Central memory CD4-positive, alpha-beta T cell (primary cell): Measurements from ENCODE around the gene ABCA13.

Experiments
- DNase-seq: peaks from one replicate; pipeline ENCODE4 v3.0.0; 2022

Gene ABCA13

GRCh38 chr7:48307041-48307714, 135.9 kb downstream of the ABCA13 start:
- no peak for DNase-seq

- no peak for DNase-seq
These were observed 138.5 kb downstream of the ABCA13 start for GRCh38 chr7:48309720-48310119.

- DNase-seq, result no peak
These were observed 140.3 kb downstream of the ABCA13 start for GRCh38 chr7:48311464-48312100.

GRCh38 chr7:48312151-48312550, 140.9 kb downstream of the ABCA13 start:
- DNase-seq, result no peak

GRCh38 chr7:48316768-48317167, 145.5 kb downstream of the ABCA13 start:
- no peak for DNase-seq

GRCh38 chr7:48317360-48317759, 146.1 kb downstream of the ABCA13 start:
- DNase-seq, result no peak

GRCh38 chr7:48321319-48322010, 150.2 kb downstream of the ABCA13 start:
- DNase-seq, result no peak

- no peak for DNase-seq
These were observed 165.9 kb downstream of the ABCA13 start for GRCh38 chr7:48337012-48337621.

- DNase-seq, result no peak
These were observed 166.5 kb downstream of the ABCA13 start for GRCh38 chr7:48337781-48338180.

- no peak for DNase-seq
These were observed 176.1 kb downstream of the ABCA13 start for GRCh38 chr7:48347230-48347825.

GRCh38 chr7:48350515-48350914, 179.3 kb downstream of the ABCA13 start:
- DNase-seq, result no peak

GRCh38 chr7:48351900-48352299, 180.6 kb downstream of the ABCA13 start:
- no peak for DNase-seq

- no peak for DNase-seq
These were observed 184.1 kb downstream of the ABCA13 start for GRCh38 chr7:48355346-48355745.

- DNase-seq, result no peak
These were observed 189.3 kb downstream of the ABCA13 start for GRCh38 chr7:48360574-48360973.

GRCh38 chr7:48363174-48363573, 191.9 kb downstream of the ABCA13 start:
- DNase-seq, result no peak

GRCh38 chr7:48365010-48365409, 193.8 kb downstream of the ABCA13 start:
- no peak for DNase-seq

GRCh38 chr7:48366096-48366495, 194.8 kb downstream of the ABCA13 start:
- DNase-seq, result no peak

GRCh38 chr7:48376263-48376662, 205.0 kb downstream of the ABCA13 start:
- DNase-seq, result no peak

GRCh38 chr7:48380921-48381320, 209.7 kb downstream of the ABCA13 start:
- no peak for DNase-seq

- DNase-seq, result no peak
These were observed 210.3 kb downstream of the ABCA13 start for GRCh38 chr7:48381571-48381970.

- DNase-seq, result no peak
These were observed 213.0 kb downstream of the ABCA13 start for GRCh38 chr7:48384180-48384752.

GRCh38 chr7:48387932-48388331, 216.7 kb downstream of the ABCA13 start:
- no peak for DNase-seq

- DNase-seq, result no peak
These were observed 217.7 kb downstream of the ABCA13 start for GRCh38 chr7:48388911-48389310.
